Tibial artery (tissue), 4 donors: Measurements from ENCODE around the gene TAF4B.

ENCODE experiments used
- DNase-seq, 2 donors: peaks; one replicate each; pipeline ENCODE4 v3.0.0-alpha.2; 2019
- H3K27ac ChIP-seq, 2 donors: fragments of 200-600 bp; sonication (generic) in 1 of 2; 1 replicate in 1 of 2; 2 replicates in 1 of 2; pipeline ENCODE4 v1.5.1; 2018 to 2019; ENCODE audit warnings: mild to moderate bottlenecking in 1 of 2
- H3K27me3 ChIP-seq, 2 donors: fragments of 200-600 bp; sonication (generic) in 1 of 2; one replicate each; pipeline versions ENCODE4 v1.5.1 to v1.6.0; 2016 to 2019
- H3K36me3 ChIP-seq, 3 donors: fragments of 200-600 bp; sonication (generic) in 2 of 3; one replicate each; pipeline ENCODE4 v1.5.1; 2016 to 2019; ENCODE audit warnings: mild to moderate bottlenecking in 2 of 3
- H3K4me1 ChIP-seq, 4 donors: fragments of 200-600 bp; sonication (generic) in 2 of 4; 1 replicate in 3 of 4; 2 replicates in 1 of 4; pipeline ENCODE4 v1.5.1; 2016 to 2019
- H3K4me3 ChIP-seq, 2 donors: fragments of 200-600 bp; sonication (generic) in 1 of 2; 1 replicate in 1 of 2; 2 replicates in 1 of 2; pipeline ENCODE4 v1.5.1; 2018 to 2019; ENCODE audit warnings: mild to moderate bottlenecking in 2 of 2
- H3K9me3 ChIP-seq, 3 donors: fragments of 200-600 bp; sonication (generic) in 1 of 3; one replicate each; pipeline ENCODE4 v1.5.1; 2016 to 2019
- CTCF ChIP-seq, 2 experiments: fragments of 200-600 bp in 1 of 2; fragments of 450-650 bp in 1 of 2; IDR thresholded peaks; one replicate each; pipeline ENCODE4 v1.5.1; 2017 to 2019; ENCODE audit warnings: antibody characterized with exemption in 2 of 2, mild to moderate bottlenecking in 1 of 2, moderate library complexity in 1 of 2
- intact Hi-C: fragments of 100-400 bp; cut with DNase I; formaldehyde crosslinking; loops from one replicate; pipeline ENCODE4 v1.15.0; 2023; ENCODE audit warnings: low total_unique reads

The TAF4B gene

GRCh38 chr18:26267357-26267930 lies 41.2 kb downstream of the TAF4B start:
- Histone ChIP-seq H3K27me3 (no peaks in the 10 kb centered on the region), H3K27ac (no peak overlapping the region), H3K36me3 (peaks cover 0 to 13% (median 0%) of the 10 kb centered on the region in 3 donors), H3K9me3 (no peaks in the 10 kb centered on the region), H3K4me1 (no peaks in the 10 kb centered on the region), H3K4me3 (no peak overlapping the region)
- intact Hi-C loops: no loop called here
- no peak for TF ChIP-seq CTCF (IDR thresholded peaks at IDR 0.05)
- DNase-seq: no peak

GRCh38 chr18:26268454-26268853 lies 42.2 kb downstream of the TAF4B start:
- Histone ChIP-seq H3K4me1 (no peaks in the 10 kb centered on the region), H3K27ac (no peak overlapping the region), H3K4me3 (no peak overlapping the region), H3K27me3 (no peaks in the 10 kb centered on the region), H3K36me3 (peaks cover 0 to 13% (median 0%) of the 10 kb centered on the region in 3 donors), H3K9me3 (no peaks in the 10 kb centered on the region)
- DNase-seq: no peak
- intact Hi-C loops: no loop called here
- no peak for TF ChIP-seq CTCF (IDR thresholded peaks at IDR 0.05)

- no peaks in the 10 kb centered on the region for H3K9me3 ChIP-seq
- H3K36me3 ChIP-seq: peaks cover 3 to 18% (median 11%) of the 10 kb centered on the region in 3 donors
- no peak for DNase-seq
- intact Hi-C loops: no loop called here
- H3K4me1 ChIP-seq: no peaks in the 10 kb centered on the region
- H3K27ac ChIP-seq: no peak overlapping the region
- H3K27me3 ChIP-seq: no peaks in the 10 kb centered on the region
- no peak for TF ChIP-seq CTCF (IDR thresholded peaks at IDR 0.05)
- H3K4me3 ChIP-seq: no peak overlapping the region
Measured at GRCh38 chr18:26271917-26272549, 45.8 kb downstream of the TAF4B start.

- Histone ChIP-seq H3K27ac (no peak overlapping the region), H3K9me3 (no peaks in the 10 kb centered on the region), H3K36me3 (peaks cover 6 to 17% (median 11%) of the 10 kb centered on the region in 3 donors), H3K4me1 (no peaks in the 10 kb centered on the region), H3K4me3 (no peak overlapping the region), H3K27me3 (no peaks in the 10 kb centered on the region)
- no peak for TF ChIP-seq CTCF (IDR thresholded peaks at IDR 0.05)
- intact Hi-C loops: no loop called here
- DNase-seq: no peak
Measured at GRCh38 chr18:26277374-26277773, 51.1 kb downstream of the TAF4B start.

GRCh38 chr18:26279428-26279827 lies 53.2 kb downstream of the TAF4B start:
- no peaks in the 10 kb centered on the region for H3K4me1 ChIP-seq
- H3K4me3 ChIP-seq: no peak overlapping the region
- DNase-seq: no peak
- peaks cover 18 to 24% (median 21%) of the 10 kb centered on the region in 3 donors for H3K36me3 ChIP-seq
- peaks cover 0 to 4% (median 0%) of the 10 kb centered on the region in 3 donors for H3K9me3 ChIP-seq
- TF ChIP-seq CTCF (IDR thresholded peaks at IDR 0.05): no peak
- intact Hi-C loops: no loop called here
- H3K27ac ChIP-seq: no peak overlapping the region
- no peaks in the 10 kb centered on the region for H3K27me3 ChIP-seq
